ENCODE results near the gene STK4. TPM values are rescaled to one million over a fixed set of nuclear protein-coding genes. Genes with fewer than 3 reads are reported as not detected.

STK4 gene
- total RNA-seq, 1 experiment from 2014 or later = 52.7 TPM

GRCh38 chr20:45067558-45067957 is 101.2 kb downstream of the STK4 start:
- no peak overlapping the region for H3K27ac ChIP-seq (ENCODE audit: low read depth, low read length, poor library complexity, severe bottlenecking)
- intact Hi-C loops (cut with micrococcal nuclease; ENCODE audit: unreplicated experiment) = no loop called here
- DNase-seq (ENCODE audit: low spot score) = peak; percentile 14
- no peak overlapping the region for H3K4me3 ChIP-seq (ENCODE audit: low read depth, low read length, poor library complexity, severe bottlenecking)
- H3K9me3 ChIP-seq (ENCODE audit: low read depth, low read length, poor library complexity, severe bottlenecking) = no peaks in the 10 kb centered on the region
- no peaks in the 10 kb centered on the region for H3K27me3 ChIP-seq (replicated peaks; ENCODE audit: insufficient read depth, low read depth, low read length, poor library complexity)
- TF ChIP-seq, protein P1, sequence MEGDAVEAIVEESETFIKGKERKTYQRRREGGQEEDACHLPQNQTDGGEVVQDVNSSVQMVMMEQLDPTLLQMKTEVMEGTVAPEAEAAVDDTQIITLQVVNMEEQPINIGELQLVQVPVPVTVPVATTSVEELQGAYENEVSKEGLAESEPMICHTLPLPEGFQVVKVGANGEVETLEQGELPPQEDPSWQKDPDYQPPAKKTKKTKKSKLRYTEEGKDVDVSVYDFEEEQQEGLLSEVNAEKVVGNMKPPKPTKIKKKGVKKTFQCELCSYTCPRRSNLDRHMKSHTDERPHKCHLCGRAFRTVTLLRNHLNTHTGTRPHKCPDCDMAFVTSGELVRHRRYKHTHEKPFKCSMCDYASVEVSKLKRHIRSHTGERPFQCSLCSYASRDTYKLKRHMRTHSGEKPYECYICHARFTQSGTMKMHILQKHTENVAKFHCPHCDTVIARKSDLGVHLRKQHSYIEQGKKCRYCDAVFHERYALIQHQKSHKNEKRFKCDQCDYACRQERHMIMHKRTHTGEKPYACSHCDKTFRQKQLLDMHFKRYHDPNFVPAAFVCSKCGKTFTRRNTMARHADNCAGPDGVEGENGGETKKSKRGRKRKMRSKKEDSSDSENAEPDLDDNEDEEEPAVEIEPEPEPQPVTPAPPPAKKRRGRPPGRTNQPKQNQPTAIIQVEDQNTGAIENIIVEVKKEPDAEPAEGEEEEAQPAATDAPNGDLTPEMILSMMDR (conservative IDR thresholded peaks at IDR 0.05; ENCODE audit: low read depth, low read length) = no peak
- no peak for TF ChIP-seq EZH2 (IDR thresholded peaks at IDR 0.05; ENCODE audit: borderline replicate concordance, low read depth, low read length, poor library complexity, severe bottlenecking)
- H3K4me1 ChIP-seq (ENCODE audit: insufficient read depth, low read length, poor library complexity, severe bottlenecking) = no peaks in the 10 kb centered on the region
- H3K36me3 ChIP-seq (ENCODE audit: insufficient read depth, low read length, poor library complexity, severe bottlenecking) = no peaks in the 10 kb centered on the region
- no TSS peak for BruUV-seq (replicated peaks)
- ChIA-PET CTCF (no interaction called here), POLR2A (ENCODE audit: low non-redundant PET) (no interaction called here)

DNA sequence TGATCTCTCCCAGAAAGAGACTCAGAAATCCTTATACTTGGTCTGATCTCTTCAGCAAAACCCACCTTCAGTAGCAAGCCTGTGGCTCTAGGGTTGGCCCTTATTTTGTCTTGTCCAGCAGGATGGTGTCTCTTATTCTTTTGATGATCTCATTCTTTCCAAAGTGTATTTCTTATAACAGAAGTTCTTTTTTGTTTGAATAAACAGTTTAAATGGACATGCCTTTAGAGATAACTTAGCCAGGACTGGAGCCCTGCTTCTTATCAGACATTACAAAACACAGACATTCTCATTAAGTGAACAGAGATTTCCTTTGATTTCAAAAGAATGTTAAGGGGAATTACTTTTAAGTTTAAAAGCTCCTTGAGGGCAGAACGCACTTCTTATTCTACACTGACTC is 102.9 kb downstream of the STK4 start:
- no TSS peak for BruUV-seq (replicated peaks)
- H3K9me3 ChIP-seq (ENCODE audit: low read depth, low read length, poor library complexity, severe bottlenecking) = no peaks in the 10 kb centered on the region
- no peaks in the 10 kb centered on the region for H3K4me1 ChIP-seq (ENCODE audit: insufficient read depth, low read length, poor library complexity, severe bottlenecking)

GRCh38 chr20:45070932-45071632 is 104.8 kb downstream of the STK4 start:
- no peak overlapping the region for H3K4me3 ChIP-seq (ENCODE audit: low read depth, low read length, poor library complexity, severe bottlenecking)
- no peak overlapping the region for H3K27ac ChIP-seq (ENCODE audit: low read depth, low read length, poor library complexity, severe bottlenecking)
- H3K4me1 ChIP-seq (ENCODE audit: insufficient read depth, low read length, poor library complexity, severe bottlenecking) = no peaks in the 10 kb centered on the region
- DNase-seq (ENCODE audit: low spot score) = no peak
- BruUV-seq (replicated peaks) = no TSS peak
- no peaks in the 10 kb centered on the region for H3K36me3 ChIP-seq (ENCODE audit: insufficient read depth, low read length, poor library complexity, severe bottlenecking)
- H3K27me3 ChIP-seq (replicated peaks; ENCODE audit: insufficient read depth, low read depth, low read length, poor library complexity) = no peaks in the 10 kb centered on the region
- intact Hi-C loops (cut with micrococcal nuclease; ENCODE audit: unreplicated experiment) = no loop called here
- ChIA-PET CTCF (interaction anchor here (0.6 to 1.2 kb wide), 2 partner anchors 67 to 220 kb away, joined by 3 to 6 read pairs; no protein-coding TSS in a partner anchor), POLR2A (ENCODE audit: low non-redundant PET) (no interaction called here)
- no peaks in the 10 kb centered on the region for H3K9me3 ChIP-seq (ENCODE audit: low read depth, low read length, poor library complexity, severe bottlenecking)
- TF ChIP-seq EZH2 (IDR thresholded peaks at IDR 0.05; ENCODE audit: borderline replicate concordance, low read depth, low read length, poor library complexity, severe bottlenecking) = no peak
- TF ChIP-seq, protein P1 (conservative IDR thresholded peaks at IDR 0.05; ENCODE audit: low read depth, low read length) = no peak

More for the DNA sequence above, 102.9 kb downstream of the STK4 start:
- intact Hi-C loops (cut with micrococcal nuclease; ENCODE audit: unreplicated experiment) = no loop called here
- Histone ChIP-seq H3K36me3 (ENCODE audit: insufficient read depth, low read length, poor library complexity, severe bottlenecking) (no peaks in the 10 kb centered on the region), H3K4me3 (ENCODE audit: low read depth, low read length, poor library complexity, severe bottlenecking) (no peak overlapping the region), H3K27me3 (replicated peaks; ENCODE audit: insufficient read depth, low read depth, low read length, poor library complexity) (no peaks in the 10 kb centered on the region), H3K27ac (ENCODE audit: low read depth, low read length, poor library complexity, severe bottlenecking) (no peak overlapping the region)
- TF ChIP-seq EZH2 (IDR thresholded peaks at IDR 0.05; ENCODE audit: borderline replicate concordance, low read depth, low read length, poor library complexity, severe bottlenecking) = no peak
- ChIA-PET POLR2A (ENCODE audit: low non-redundant PET) (no interaction called here), CTCF (no interaction called here)
- DNase-seq (ENCODE audit: low spot score) = no peak

DNA sequence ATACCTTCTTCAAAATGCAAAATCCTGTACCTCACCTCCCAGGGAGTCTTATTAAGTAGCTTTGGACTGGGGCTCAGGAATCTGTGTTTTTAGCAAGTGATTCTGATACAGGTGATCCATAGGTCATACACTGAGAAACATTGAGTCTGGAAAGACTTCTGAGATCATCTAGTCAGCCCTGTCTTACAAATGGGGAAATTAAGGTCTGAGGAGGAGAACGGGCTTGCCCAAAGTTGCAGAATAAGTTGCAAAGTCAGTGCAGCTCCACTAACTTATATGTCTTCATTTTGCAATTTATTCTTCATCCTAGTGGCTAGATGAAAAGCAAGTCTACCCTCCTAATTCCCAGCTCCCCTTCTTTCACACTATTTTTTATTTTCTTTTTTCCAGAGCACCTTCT is 105.8 kb downstream of the STK4 start:
- Histone ChIP-seq H3K4me1 (ENCODE audit: insufficient read depth, low read length, poor library complexity, severe bottlenecking) (no peaks in the 10 kb centered on the region), H3K4me3 (ENCODE audit: low read depth, low read length, poor library complexity, severe bottlenecking) (no peak overlapping the region), H3K27ac (ENCODE audit: low read depth, low read length, poor library complexity, severe bottlenecking) (no peak overlapping the region), H3K27me3 (replicated peaks; ENCODE audit: insufficient read depth, low read depth, low read length, poor library complexity) (no peaks in the 10 kb centered on the region), H3K9me3 (ENCODE audit: low read depth, low read length, poor library complexity, severe bottlenecking) (no peaks in the 10 kb centered on the region), H3K36me3 (ENCODE audit: insufficient read depth, low read length, poor library complexity, severe bottlenecking) (no peaks in the 10 kb centered on the region)
- no peak for DNase-seq (ENCODE audit: low spot score)
- intact Hi-C loops (cut with micrococcal nuclease; ENCODE audit: unreplicated experiment) = no loop called here
- BruUV-seq (replicated peaks) = no TSS peak
- POLR2A ChIA-PET (ENCODE audit: low non-redundant PET) = no interaction called here
- TF ChIP-seq EZH2 (IDR thresholded peaks at IDR 0.05; ENCODE audit: borderline replicate concordance, low read depth, low read length, poor library complexity, severe bottlenecking) = no peak
- TF ChIP-seq, protein P1 (conservative IDR thresholded peaks at IDR 0.05; ENCODE audit: low read depth, low read length) = no peak
- CTCF ChIA-PET = no interaction called here
